ENCODE results near the gene EML1.

Gene EML1

GRCh38 chr14:99875421-99875820 lies 82.2 kb downstream of the EML1 start:
- DNase-seq: no peak

- DNase-seq: no peak
These were observed 82.6 kb downstream of the EML1 start for GRCh38 chr14:99875836-99876235.

GRCh38 chr14:99876406-99876805 lies 83.2 kb downstream of the EML1 start:
- no peak for DNase-seq

- no peak for DNase-seq
These were observed 85.3 kb downstream of the EML1 start for GRCh38 chr14:99878563-99878962.

- no peak for DNase-seq
These were observed 86.4 kb downstream of the EML1 start for GRCh38 chr14:99879401-99880295.

GRCh38 chr14:99880651-99881420 lies 87.6 kb downstream of the EML1 start:
- no peak for DNase-seq

GRCh38 chr14:99883866-99884650 lies 90.8 kb downstream of the EML1 start:
- no peak for DNase-seq

GRCh38 chr14:99884834-99885648 lies 91.8 kb downstream of the EML1 start:
- DNase-seq: peak; percentile 17

GRCh38 chr14:99885649-99885958 lies 92.4 kb downstream of the EML1 start:
- DNase-seq: no peak

- no peak for DNase-seq
These were observed 94.2 kb downstream of the EML1 start for GRCh38 chr14:99887407-99887806.

- DNase-seq: no peak
These were observed 94.9 kb downstream of the EML1 start for GRCh38 chr14:99888149-99888548.

GRCh38 chr14:99889268-99889667 lies 96.1 kb downstream of the EML1 start:
- DNase-seq: no peak

GRCh38 chr14:99891266-99891665 lies 98.1 kb downstream of the EML1 start:
- DNase-seq: no peak

GRCh38 chr14:99891900-99892299 lies 98.7 kb downstream of the EML1 start:
- DNase-seq: no peak

- DNase-seq: no peak
These were observed 99.2 kb downstream of the EML1 start for GRCh38 chr14:99892406-99892805.

- DNase-seq: no peak
These were observed 103.1 kb downstream of the EML1 start for GRCh38 chr14:99896361-99896760.

- no peak for DNase-seq
These were observed 106.5 kb downstream of the EML1 start for GRCh38 chr14:99899578-99900178.

- no peak for DNase-seq
These were observed 109.7 kb downstream of the EML1 start for GRCh38 chr14:99902925-99903324.

- no peak for DNase-seq
These were observed 111.3 kb downstream of the EML1 start for GRCh38 chr14:99904506-99904905.

GRCh38 chr14:99905121-99905520 lies 111.9 kb downstream of the EML1 start:
- DNase-seq: no peak

GRCh38 chr14:99907761-99908652 lies 114.8 kb downstream of the EML1 start:
- DNase-seq: no peak

All from NCI-H774 (cell line).